GM21515 (cell line): ENCODE results near the gene MRTFA.

Experiments used
- ATAC-seq: cut with Tn5 transposase; IDR thresholded peaks from one replicate; pipeline ENCODE4 v1.9.1; 2021; ENCODE audit not compliant: unreplicated experiment

Gene MRTFA

DNA sequence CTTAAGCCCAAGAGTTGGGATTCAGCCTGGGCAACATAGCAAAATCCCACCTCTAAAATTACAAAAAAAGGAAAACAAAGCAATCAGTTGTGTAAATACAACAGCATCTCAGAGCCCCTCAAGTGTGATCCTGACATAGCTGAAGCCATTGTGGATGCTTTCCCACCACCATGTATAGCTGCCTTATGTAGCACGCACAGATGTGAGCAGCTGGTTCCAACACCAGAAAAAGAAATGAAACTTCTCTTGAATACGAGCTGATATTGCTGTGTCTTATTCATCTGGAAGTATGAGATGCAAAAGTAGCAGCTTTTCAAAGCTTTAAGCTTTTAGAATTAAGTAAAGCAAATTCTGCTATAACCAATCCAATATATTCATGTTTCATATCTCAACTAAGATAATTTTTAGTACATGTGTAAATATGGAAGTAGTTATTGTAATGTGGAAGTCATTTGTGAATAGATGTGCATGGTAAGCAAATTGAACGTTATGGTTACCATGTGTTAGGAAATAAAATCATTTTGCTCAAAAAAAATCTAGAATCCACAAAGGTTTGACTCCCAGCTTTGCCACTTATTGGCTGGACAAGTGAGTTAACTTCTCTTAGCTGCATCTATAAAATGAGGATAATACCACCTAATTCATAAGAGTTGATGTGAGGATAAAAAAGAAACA lies 203.0 kb downstream of the MRTFA start:
- ATAC-seq, result no peak

DNA sequence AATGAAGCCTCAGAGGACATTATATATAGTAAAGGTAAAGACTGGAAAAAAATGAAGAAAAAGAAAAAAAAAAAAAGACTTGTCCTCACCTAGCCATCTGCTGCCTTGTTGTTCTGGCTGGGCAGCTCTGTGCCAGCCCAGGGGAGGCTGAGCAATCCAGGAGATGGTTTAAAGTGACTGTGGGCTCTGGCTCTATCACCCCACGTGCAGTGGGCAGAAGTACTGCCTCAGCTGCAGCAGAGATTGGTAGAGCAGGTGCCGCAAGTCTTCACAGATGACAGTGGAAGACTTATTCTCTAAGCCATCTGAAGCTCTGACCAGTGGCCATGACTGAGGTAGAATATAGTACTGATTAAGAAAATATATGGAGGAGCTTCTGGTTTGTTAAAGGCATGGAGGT lies 203.9 kb downstream of the MRTFA start:
- no peak for ATAC-seq

DNA sequence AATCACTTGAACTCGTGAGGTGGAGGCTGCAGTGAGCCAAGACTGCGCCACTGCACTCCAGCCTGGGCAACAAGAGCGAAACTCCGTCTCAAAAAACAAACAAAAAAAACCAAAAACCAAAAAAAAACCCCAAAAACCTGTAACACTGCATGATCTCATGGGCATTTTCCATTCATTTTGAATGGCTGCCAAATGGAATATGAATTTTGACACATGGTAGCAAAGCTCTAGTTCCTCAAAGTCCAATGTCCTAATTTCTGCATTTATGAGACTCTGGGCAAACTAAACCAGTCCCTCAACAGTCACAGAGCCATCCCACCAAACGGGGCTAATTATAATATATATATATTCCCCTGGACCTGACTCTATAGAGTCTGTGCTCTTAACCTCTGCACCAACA lies 204.4 kb downstream of the MRTFA start:
- no peak for ATAC-seq

DNA sequence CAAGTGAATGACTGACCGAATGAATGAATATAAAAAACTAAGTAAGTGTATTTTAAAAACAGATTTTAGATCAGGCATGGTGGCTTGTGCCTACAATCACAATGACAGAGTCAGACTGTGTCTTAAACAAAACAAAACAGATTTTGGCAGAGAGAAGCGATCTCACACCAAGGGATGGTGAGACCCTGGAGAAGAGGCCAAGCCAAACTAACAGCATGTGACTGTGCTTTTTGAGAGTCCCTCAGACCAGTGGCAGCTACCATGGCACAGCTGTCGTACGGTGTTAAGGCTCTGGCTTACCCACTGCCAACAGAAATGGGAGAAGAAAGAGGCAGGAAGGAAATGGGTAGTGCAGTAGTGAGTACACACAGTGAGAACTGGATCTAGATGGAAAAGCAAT lies 205.5 kb downstream of the MRTFA start:
- ATAC-seq, result no peak

DNA sequence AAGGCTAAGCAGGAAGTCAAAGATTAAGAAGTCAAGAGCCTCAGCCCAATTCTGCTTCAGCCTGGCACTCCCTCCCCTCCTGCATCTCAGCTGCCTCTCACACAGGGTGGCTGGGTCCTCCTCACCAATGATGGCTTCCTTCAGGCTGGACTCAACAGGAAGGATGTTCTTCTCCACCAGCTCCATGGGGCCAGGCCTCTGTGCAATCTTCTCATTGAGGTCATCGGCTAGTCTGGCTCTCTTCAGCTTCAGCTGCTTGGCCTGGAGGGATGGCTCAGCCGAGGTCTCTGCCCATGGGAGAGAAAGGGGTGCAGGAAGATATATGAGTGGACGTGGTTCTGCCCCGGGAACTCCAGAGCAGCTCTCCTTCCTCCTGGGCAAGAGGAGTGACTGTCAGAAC lies 207.0 kb downstream of the MRTFA start:
- ATAC-seq, result no peak

DNA sequence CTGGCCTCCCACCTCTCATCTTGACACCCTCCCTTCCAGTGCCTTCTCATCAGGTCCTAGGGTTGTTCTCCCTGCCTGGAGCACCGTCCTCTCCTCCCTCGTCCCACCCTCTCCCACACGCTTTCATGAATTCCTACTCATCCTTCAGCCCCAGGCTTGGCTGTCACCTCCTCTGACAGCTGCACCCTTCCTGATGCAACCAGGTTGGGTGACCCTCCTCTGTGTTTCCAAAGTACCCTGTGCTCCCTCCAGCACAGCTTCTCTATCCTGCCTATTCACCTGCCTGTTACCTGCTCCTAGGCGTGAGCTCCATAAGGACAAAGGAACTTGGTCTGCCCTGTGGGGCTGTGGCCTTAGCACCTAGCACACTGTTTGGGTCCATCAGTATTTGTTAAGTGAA lies 207.7 kb downstream of the MRTFA start:
- no peak for ATAC-seq

DNA sequence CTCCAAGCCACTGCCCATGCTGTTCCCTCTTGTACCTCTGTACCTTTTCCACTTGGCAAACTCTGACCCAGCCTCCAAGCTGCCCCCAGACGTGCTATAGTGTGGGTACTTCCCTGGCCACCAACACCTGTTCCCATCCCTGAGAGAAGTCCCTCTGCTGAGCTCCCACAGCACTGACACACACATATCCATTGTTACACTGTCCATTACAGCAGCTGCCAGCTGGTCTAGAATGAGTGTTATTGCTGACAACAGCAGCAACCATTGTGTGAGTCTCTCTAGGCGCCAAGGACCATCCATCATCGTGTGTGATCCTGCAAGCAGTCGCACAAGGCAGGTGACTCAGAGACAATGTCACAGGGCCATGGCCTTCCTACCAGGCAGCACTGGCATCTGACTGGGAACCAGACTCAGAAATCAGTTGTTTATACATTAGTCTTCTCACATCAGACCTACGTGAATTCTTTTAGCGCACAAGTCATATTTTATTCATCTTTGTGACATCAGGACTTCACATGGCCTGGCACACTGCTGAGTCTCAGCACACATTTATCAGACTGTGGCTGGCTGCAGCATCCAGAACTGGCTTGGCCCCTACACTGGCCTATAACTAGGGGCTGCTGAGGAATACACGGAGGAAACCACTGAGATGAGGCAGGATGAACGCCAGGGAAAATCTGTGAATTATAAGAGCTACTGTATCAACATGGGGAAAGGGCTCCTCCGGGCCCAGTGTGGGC lies 209.8 kb downstream of the MRTFA start:
- ATAC-seq, result no peak

DNA sequence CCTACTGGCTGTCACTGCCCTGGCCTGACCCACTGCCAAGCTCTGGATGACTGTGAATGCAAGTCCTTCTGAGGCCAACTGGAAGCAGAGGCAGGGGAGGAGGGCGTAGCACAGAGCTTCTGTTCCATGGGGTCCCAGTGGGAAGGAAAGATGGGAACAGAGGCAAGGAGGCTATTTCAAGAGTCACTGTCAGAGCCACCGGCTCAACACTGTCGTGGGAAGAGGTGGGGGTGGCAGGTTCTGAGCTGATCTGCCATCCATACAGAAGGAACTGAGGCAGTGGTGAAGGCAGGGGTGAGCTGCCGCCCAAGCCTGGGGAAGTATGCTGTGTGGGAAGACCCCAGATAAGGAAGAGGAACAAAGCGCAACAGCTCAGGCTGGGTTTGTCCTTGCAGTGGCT lies 211.4 kb downstream of the MRTFA start:
- no peak for ATAC-seq

DNA sequence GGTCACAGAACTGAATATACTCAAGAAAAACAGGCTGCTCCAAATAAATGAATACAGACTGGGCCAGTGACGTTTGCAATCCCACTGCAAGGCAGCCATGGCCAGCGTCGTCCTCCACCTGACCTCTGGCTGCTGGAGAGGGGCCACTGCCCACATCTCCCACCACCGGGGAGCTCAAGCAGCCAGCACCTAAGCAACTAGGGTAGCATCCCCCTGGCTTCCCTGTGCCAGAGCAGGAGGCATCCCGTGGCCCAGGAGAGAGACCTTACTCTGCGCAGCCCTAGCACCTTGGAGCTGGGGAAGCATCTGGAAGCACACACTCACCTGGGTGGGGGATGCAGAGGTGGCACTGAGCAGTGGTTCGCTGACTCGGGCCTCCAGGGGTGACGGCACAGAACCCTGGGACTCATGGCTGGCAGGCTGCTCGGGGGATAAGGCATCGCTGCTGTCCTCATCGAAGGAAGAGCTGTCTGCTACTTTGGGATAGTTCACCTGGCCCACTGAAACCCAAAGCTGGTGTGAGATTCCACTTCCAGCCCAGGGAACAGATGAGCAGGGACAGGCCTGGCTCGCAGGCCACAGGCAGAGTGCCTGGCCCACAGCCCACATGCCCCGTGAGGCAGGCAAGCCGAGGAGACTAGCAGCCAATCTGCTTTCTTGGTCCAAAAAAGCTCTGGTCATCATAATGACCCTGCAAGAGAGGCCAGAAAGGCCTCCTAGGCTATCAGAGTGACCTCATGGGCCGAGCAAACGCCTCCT lies 212.5 kb downstream of the MRTFA start:
- no peak for ATAC-seq

DNA sequence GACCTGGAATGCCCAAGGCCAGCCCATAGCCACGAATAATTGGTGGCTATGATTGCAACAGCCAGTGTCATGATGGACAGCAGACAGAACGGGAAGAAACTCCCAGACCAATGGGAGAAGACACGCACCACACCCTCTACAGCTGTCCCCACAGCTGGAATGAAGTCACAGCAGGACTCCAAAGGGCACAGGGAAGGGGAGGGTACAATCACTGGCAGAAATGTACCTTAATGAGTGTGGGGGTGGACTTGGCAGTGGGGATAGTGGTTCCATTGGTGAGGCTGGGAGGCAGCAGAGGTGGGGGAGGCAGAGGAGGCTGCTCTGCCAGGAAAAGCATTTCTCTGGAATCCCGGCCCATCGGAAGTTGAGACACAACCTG lies 213.2 kb downstream of the MRTFA start:
- ATAC-seq, result no peak

DNA sequence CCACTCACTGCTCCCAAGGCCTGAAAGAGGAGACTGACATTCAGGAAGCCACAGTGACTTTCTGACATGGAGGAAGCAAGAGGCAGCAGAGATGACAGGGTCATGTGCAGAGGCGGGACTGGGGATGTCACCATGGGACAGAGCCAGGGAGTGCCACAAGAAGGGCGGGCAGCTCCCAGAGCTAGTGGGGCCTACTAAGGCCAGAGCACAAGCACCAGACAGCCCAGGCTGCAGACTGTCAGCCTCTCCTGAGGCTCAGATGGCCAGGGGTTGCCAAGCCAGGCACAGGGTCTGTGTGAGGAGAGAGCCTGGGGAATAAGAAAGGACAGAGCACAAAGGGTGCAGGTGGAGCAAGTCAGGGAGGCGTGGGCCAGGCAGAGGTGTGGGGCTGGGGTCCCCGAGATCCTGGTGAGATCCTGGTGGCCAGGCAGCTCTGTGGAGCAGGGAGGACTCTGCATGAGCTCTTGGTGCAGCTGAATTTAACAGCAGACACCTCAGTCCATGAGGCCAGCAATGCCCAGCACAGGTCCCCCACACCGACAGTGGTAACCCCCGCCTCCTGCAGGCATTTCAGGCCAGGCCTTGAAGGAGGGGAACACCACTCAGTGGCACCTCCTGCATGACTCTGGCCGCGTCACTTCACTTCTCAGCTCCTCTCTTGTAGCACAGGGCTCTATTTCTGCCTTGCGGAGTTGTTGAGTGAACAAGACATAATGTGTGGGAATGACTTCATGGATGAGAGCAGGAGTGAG lies 213.8 kb downstream of the MRTFA start:
- ATAC-seq, result no peak

DNA sequence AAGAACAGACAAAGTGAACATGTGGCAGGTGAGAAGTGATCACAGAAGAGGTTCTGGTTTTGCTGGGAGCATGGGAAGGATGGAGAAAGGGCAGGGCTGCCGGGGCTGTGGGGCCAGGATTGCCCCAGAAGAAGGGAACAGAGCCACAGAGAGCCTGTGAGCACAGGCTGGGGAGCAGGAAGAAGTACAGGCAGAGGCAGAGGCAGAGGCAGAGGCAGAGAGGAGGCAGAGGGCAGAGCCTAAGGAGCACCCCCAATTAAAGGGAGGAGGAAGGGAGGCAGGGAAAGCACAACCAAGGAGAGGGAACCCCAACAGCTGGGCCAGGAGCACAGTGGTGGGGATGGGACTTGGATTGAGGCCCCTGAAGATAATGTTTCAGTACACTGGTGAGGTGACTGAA lies 214.6 kb downstream of the MRTFA start:
- no peak for ATAC-seq

DNA sequence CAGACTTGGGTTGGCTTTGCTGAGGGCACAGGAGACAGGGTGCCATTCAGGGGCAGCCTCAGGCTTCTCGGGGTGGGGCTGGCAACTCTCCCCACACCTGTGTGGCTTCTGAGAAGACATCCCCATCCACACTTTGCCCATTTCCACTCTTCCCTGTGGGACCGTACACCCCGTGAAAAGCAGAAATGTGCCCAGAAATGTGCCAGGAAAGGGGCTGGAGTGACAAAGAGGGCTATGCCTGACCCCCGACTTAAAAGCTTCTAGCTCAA lies 215.5 kb downstream of the MRTFA start:
- ATAC-seq, result no peak

DNA sequence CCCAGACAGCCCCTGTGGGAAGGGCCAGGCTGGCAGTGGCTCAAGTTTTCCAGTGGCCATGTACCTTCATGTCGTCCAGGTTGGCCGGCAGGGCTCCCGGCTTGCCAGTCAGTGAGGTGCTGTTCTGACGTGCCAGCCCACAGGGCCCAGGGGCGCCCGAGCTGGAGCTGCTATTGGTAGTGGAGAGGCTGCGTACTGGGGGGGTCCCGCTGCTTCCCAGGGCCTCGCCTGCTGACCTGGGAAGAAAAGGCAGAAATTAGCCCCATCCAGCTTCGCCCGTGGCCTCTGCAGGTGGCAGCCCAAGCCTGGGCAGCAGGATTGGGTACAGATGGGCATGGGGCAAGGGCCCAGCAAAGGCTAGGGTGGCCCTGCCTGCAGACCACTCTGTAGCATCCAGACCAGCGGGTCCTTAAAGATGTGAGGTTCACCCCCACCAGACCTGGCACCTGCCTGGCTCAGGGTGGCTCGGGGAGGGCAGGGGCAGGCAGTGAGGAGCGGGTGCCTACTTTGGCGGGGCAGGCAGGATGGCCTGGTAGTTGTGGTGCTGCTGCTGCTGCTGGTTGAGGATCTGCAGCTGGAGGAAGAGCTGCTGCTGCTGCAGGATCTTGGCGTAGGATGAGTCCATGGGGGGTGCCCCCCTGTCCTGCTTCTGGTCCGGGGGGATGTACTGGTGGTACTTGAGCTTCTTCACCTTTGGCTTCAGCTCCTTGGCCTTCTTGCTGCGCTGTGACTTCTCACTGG lies 216.0 kb downstream of the MRTFA start:
- ATAC-seq, result no peak

DNA sequence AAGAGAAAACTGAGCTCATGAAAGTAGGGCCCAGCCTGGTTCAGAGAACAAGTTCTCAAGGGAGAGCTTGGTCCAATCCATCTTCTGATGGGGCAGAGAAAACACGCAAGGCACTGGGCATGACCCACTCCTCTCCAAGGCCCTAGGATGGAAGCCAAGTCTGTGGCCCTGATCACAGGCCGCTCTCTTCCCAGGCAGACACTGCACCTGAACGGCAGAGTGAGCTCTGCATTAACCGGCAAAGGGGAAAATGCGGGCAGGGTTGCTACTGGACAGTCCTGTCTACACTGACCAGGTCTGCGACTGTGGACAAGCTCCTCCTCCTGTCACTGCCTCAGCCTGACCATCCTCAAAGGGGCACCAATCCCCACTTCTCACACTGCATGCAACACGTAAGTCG lies 216.8 kb downstream of the MRTFA start:
- ATAC-seq, result no peak

DNA sequence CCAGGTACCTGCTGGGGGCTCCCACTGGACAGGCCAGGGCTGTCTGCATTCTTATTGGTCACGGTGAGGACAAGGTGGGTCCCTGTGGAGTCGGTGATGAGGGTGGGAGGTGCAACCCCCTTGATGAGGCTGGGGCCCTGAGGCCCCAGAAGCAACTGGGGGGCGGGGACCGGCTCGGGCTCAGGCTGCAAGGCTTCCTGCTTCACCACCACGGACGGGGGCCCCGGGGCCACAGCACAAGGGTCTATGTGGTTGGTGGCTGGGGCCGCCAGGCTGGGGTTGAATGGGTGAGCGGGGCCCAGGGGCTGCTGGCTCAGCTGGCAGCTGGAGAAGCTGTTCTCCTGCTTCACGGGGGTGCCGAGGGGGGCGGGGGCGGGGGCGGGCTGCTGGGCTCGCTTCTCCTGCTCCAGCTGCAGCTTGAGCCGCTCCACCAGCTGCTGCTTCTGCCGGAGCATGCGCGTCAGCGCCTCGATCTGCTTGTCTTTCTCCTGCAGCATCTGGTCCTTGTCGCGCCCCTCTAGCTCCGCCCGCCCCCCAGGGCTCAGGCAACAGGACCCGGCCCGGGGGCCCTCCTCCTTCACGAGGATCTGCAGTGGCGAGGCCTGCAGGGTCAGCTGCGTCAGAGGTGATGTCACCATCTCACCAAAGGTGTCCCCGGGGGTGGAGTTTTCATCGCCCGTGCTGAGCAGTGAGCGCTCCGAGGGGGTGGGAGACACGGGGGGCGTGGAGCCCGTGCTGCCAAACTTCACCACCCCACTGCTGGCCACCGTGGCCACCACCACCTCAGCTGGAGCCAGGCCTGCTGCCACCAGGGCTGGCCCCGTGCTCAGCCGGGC lies 217.9 kb downstream of the MRTFA start:
- ATAC-seq, result no peak

DNA sequence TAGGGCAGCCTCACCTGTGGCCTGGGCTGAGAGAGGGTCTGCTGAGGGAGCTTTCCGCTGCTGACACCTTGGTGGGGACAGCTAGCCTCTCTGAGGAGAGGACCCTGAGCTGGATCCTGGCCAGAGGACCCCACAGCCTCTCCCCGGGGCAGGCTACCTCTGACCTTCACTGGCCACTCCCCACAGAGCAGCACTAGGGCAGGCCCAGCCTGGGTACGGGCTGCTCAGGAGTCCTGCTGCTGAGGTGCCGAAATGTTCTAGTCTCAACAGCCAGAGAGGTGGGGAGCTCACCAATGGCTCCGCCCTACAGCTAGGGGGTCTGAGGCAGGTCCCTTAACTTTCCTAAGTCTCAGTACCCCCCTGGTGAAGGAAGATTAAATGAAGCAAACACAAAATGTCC lies 218.6 kb downstream of the MRTFA start:
- ATAC-seq, result no peak

DNA sequence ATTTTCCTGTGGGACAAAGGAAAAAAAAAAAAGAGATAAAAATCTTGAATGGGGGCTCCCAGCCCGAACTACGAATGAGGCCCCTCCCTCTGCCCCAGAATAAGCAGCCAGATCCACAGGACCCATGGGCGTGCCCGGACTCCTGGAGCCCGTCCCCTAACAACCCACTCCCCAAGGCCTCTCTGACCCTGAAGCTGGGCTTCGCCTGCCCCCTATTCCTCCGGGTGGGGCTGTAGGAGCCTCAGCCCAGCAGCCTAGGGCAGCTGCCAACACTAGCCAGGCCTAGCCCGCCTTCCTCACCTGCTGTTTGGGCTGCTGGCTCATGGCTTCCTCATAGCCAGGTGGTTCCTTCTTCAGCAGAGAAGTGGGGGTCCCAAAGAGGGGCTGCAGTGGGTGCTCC lies 219.5 kb downstream of the MRTFA start:
- ATAC-seq, result no peak

DNA sequence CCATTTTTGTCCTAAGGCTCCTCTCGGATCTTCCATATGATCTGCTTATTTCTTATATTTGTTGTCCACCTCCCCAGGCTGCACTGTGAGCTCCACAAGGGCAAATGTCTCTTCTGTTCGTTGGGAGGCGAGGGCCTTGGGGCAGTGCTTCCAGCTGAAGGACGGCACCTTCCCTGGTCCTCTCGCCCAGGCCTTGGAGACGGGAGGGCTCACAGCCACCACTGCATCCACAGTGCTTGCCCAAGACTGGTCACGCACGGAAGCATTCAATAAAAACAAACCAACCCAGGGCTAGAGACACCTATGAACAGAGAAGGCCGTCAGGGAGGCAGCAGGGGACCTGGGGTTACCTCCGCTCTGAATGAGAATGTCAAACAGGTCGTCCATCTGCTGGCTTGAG lies 219.9 kb downstream of the MRTFA start:
- no peak for ATAC-seq

DNA sequence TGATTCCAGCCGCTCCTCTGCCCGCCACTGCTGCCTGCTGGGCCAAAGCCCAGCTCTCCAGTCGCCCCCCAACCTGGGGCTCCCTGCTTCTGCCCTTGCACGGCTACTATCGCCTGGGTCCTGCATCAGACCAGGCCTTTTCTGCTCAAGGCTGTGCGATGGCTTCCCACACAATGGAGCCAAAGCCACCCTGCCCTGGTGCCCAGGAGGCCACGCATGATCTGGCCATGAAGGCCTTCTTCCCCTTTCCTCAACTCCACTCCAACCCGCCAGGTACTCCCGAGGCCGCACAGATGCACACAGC lies 220.3 kb downstream of the MRTFA start:
- no peak for ATAC-seq
